Parathyroid adenoma (tissue), 2 donors: ENCODE data around the gene ACYP2.

Experiments used
- H2AFZ ChIP-seq: fragments of 300-600 bp; sonication (generic); one replicate; pipeline ENCODE4 v1.7.0; 2017; ENCODE audit warnings: antibody characterized with exemption, mild to moderate bottlenecking
- H3K27ac ChIP-seq: fragments of 300-600 bp; sonication (generic); one replicate; pipeline ENCODE4 v1.7.0; 2017
- H3K27me3 ChIP-seq: fragments of 300-600 bp; sonication (generic); one replicate; pipeline ENCODE4 v1.7.0; 2017; ENCODE audit warnings: low read length; ENCODE audit not compliant: control insufficient read depth, insufficient read depth
- H3K36me3 ChIP-seq: fragments of 300-600 bp; sonication (generic); one replicate; pipeline ENCODE4 v1.7.0; 2017; ENCODE audit warnings: low read length; ENCODE audit not compliant: control insufficient read depth, insufficient read depth
- H3K4me1 ChIP-seq: fragments of 300-600 bp; sonication (generic); one replicate; pipeline ENCODE4 v1.7.0; 2017; ENCODE audit warnings: control low read depth
- H3K4me2 ChIP-seq: fragments of 300-600 bp; sonication (generic); one replicate; pipeline ENCODE4 v1.7.0; 2017; ENCODE audit warnings: low read length
- H3K4me3 ChIP-seq: fragments of 300-600 bp; sonication (generic); one replicate; pipeline ENCODE4 v1.7.0; 2017; ENCODE audit warnings: low read depth, low read length
- H3K79me2 ChIP-seq: fragments of 300-600 bp; sonication (generic); one replicate; pipeline ENCODE4 v1.7.0; 2017; ENCODE audit warnings: control low read depth
- H3K9ac ChIP-seq: fragments of 300-600 bp; sonication (generic); one replicate; pipeline ENCODE4 v1.7.0; 2017; ENCODE audit warnings: mild to moderate bottlenecking
- H3K9me3 ChIP-seq: fragments of 300-600 bp; sonication (generic); one replicate; pipeline ENCODE4 v1.7.0; 2017; ENCODE audit warnings: low read length; ENCODE audit not compliant: control insufficient read depth
- CTCF ChIP-seq: fragments of 300-600 bp; sonication (generic); IDR thresholded peaks from one replicate; pipeline ENCODE4 v1.7.0; 2017; ENCODE audit warnings: antibody characterized with exemption, mild to moderate bottlenecking
- donor health status: primary hyperparathyroidism.

ACYP2 gene

GRCh38 chr2:54295911-54296310 lies 180.5 kb downstream of the ACYP2 start:
- Histone ChIP-seq H2AFZ (no peak overlapping the region), H3K27ac (no peak overlapping the region), H3K4me2 (no peak overlapping the region), H3K4me1 (no peaks in the 10 kb centered on the region), H3K27me3 (no peaks in the 10 kb centered on the region), H3K79me2 (no peaks in the 10 kb centered on the region), H3K36me3 (no peaks in the 10 kb centered on the region), H3K9me3 (no peaks in the 10 kb centered on the region), H3K4me3 (no peak overlapping the region), H3K9ac (no peak overlapping the region)
- no peak for TF ChIP-seq CTCF

- H3K79me2 ChIP-seq: no peaks in the 10 kb centered on the region
- no peaks in the 10 kb centered on the region for H3K27me3 ChIP-seq
- no peaks in the 10 kb centered on the region for H3K36me3 ChIP-seq
- H3K4me2 ChIP-seq: no peak overlapping the region
- H3K4me3 ChIP-seq: no peak overlapping the region
- no peak overlapping the region for H3K9ac ChIP-seq
- no peaks in the 10 kb centered on the region for H3K9me3 ChIP-seq
- no peak overlapping the region for H2AFZ ChIP-seq
- TF ChIP-seq CTCF: no peak
- H3K27ac ChIP-seq: no peak overlapping the region
- no peaks in the 10 kb centered on the region for H3K4me1 ChIP-seq
These were observed 183.1 kb downstream of the ACYP2 start for GRCh38 chr2:54298514-54298913.

- H3K79me2 ChIP-seq: no peaks in the 10 kb centered on the region
- no peaks in the 10 kb centered on the region for H3K36me3 ChIP-seq
- H3K9me3 ChIP-seq: no peaks in the 10 kb centered on the region
- no peak overlapping the region for H3K4me3 ChIP-seq
- H3K4me1 ChIP-seq: no peaks in the 10 kb centered on the region
- H3K27me3 ChIP-seq: no peaks in the 10 kb centered on the region
- no peak for TF ChIP-seq CTCF
- no peak overlapping the region for H3K27ac ChIP-seq
- no peak overlapping the region for H2AFZ ChIP-seq
- no peak overlapping the region for H3K4me2 ChIP-seq
- no peak overlapping the region for H3K9ac ChIP-seq
These were observed 188.2 kb downstream of the ACYP2 start for GRCh38 chr2:54303631-54304030.

- Histone ChIP-seq H3K9ac (no peak overlapping the region), H3K4me1 (no peaks in the 10 kb centered on the region), H3K4me2 (no peak overlapping the region), H3K9me3 (no peaks in the 10 kb centered on the region), H3K36me3 (no peaks in the 10 kb centered on the region), H3K79me2 (no peaks in the 10 kb centered on the region), H3K4me3 (no peak overlapping the region), H2AFZ (no peak overlapping the region), H3K27me3 (no peaks in the 10 kb centered on the region), H3K27ac (no peak overlapping the region)
- no peak for TF ChIP-seq CTCF
These were observed 191.1 kb downstream of the ACYP2 start for GRCh38 chr2:54306556-54306955.

GRCh38 chr2:54308186-54308585 lies 192.8 kb downstream of the ACYP2 start:
- H3K79me2 ChIP-seq: no peaks in the 10 kb centered on the region
- no peak overlapping the region for H3K4me3 ChIP-seq
- H3K36me3 ChIP-seq: no peaks in the 10 kb centered on the region
- no peak overlapping the region for H3K9ac ChIP-seq
- no peak overlapping the region for H3K4me2 ChIP-seq
- no peaks in the 10 kb centered on the region for H3K27me3 ChIP-seq
- TF ChIP-seq CTCF: no peak
- no peak overlapping the region for H2AFZ ChIP-seq
- no peaks in the 10 kb centered on the region for H3K4me1 ChIP-seq
- H3K9me3 ChIP-seq: no peaks in the 10 kb centered on the region
- H3K27ac ChIP-seq: no peak overlapping the region
